GM12801 (cell line): ENCODE measurements around the gene BIN1.

Source experiments
- CTCF ChIP-seq: IDR thresholded peaks from one replicate; pipeline ENCODE4 v1.5.1; 2011; ENCODE audit warnings: control low read depth; ENCODE audit not compliant: insufficient read length; ENCODE audit errors: extremely low read depth

The BIN1 gene

GRCh38 chr2:127075821-127076220 is 31.1 kb downstream of the BIN1 start:
- TF ChIP-seq CTCF: no peak

- no peak for TF ChIP-seq CTCF
Measured at GRCh38 chr2:127074936-127075335, 32.0 kb downstream of the BIN1 start.

- no peak for TF ChIP-seq CTCF
Measured at GRCh38 chr2:127074358-127074757, 32.6 kb downstream of the BIN1 start.

- TF ChIP-seq CTCF: no peak
Measured at GRCh38 chr2:127072970-127073369, 34.0 kb downstream of the BIN1 start.

GRCh38 chr2:127072396-127072795 is 34.6 kb downstream of the BIN1 start:
- no peak for TF ChIP-seq CTCF

GRCh38 chr2:127071901-127072328 is 35.0 kb downstream of the BIN1 start:
- no peak for TF ChIP-seq CTCF

- TF ChIP-seq CTCF: no peak
Measured at GRCh38 chr2:127070221-127070620, 36.7 kb downstream of the BIN1 start.

- TF ChIP-seq CTCF: no peak
Measured at GRCh38 chr2:127069536-127069935, 37.4 kb downstream of the BIN1 start.
